ENCODE results near the gene ABCG8.

Gene ABCG8

GRCh38 chr2:43894743-43895142 lies 56.0 kb downstream of the ABCG8 start:
- no peak overlapping the region for H3K27ac ChIP-seq
- H3K4me3 ChIP-seq, result no peak overlapping the region
- DNase-seq (ENCODE audit: low spot score), result no peak
- TF ChIP-seq CTCF (IDR thresholded peaks at IDR 0.05), result no peak

- Histone ChIP-seq H3K4me3 (no peak overlapping the region), H3K27ac (no peak overlapping the region)
- DNase-seq (ENCODE audit: low spot score), result no peak
- TF ChIP-seq CTCF (IDR thresholded peaks at IDR 0.05), result no peak
These were observed 58.1 kb downstream of the ABCG8 start for GRCh38 chr2:43896906-43897305.

- Histone ChIP-seq H3K27ac (no peak overlapping the region), H3K4me3 (no peak overlapping the region)
- no peak for DNase-seq (ENCODE audit: low spot score)
- TF ChIP-seq CTCF (IDR thresholded peaks at IDR 0.05), result no peak
These were observed 58.7 kb downstream of the ABCG8 start for GRCh38 chr2:43897492-43897891.

GRCh38 chr2:43898134-43898837 lies 59.5 kb downstream of the ABCG8 start:
- TF ChIP-seq CTCF (IDR thresholded peaks at IDR 0.05), result no peak
- no peak overlapping the region for H3K4me3 ChIP-seq
- H3K27ac ChIP-seq, result no peak overlapping the region
- no peak for DNase-seq (ENCODE audit: low spot score)

- no peak overlapping the region for H3K27ac ChIP-seq
- H3K4me3 ChIP-seq, result no peak overlapping the region
- no peak for DNase-seq (ENCODE audit: low spot score)
- no peak for TF ChIP-seq CTCF (IDR thresholded peaks at IDR 0.05)
These were observed 60.1 kb downstream of the ABCG8 start for GRCh38 chr2:43898838-43899346.

GRCh38 chr2:43899589-43899988 lies 60.8 kb downstream of the ABCG8 start:
- Histone ChIP-seq H3K27ac (no peak overlapping the region), H3K4me3 (no peak overlapping the region)
- TF ChIP-seq CTCF (IDR thresholded peaks at IDR 0.05), result no peak
- no peak for DNase-seq (ENCODE audit: low spot score)

- no peak for DNase-seq (ENCODE audit: low spot score)
- no peak overlapping the region for H3K27ac ChIP-seq
- TF ChIP-seq CTCF (IDR thresholded peaks at IDR 0.05), result no peak
- H3K4me3 ChIP-seq, result no peak overlapping the region
These were observed 66.6 kb downstream of the ABCG8 start for GRCh38 chr2:43905371-43905803.

Measured in coronary artery (tissue), 2 donors.